Measurements from ENCODE around the gene SMAD7. TPM values are rescaled to one million over a fixed set of nuclear protein-coding genes. Genes with fewer than 3 reads are reported as not detected.

Gene SMAD7
- total RNA-seq, 1 donor from 2014 or later: 6.9 TPM

GRCh38 chr18:48885266-48885923, 65.4 kb downstream of the SMAD7 start:
- ATAC-seq (ENCODE audit: low read depth): no peak
- TF ChIP-seq, protein P1, sequence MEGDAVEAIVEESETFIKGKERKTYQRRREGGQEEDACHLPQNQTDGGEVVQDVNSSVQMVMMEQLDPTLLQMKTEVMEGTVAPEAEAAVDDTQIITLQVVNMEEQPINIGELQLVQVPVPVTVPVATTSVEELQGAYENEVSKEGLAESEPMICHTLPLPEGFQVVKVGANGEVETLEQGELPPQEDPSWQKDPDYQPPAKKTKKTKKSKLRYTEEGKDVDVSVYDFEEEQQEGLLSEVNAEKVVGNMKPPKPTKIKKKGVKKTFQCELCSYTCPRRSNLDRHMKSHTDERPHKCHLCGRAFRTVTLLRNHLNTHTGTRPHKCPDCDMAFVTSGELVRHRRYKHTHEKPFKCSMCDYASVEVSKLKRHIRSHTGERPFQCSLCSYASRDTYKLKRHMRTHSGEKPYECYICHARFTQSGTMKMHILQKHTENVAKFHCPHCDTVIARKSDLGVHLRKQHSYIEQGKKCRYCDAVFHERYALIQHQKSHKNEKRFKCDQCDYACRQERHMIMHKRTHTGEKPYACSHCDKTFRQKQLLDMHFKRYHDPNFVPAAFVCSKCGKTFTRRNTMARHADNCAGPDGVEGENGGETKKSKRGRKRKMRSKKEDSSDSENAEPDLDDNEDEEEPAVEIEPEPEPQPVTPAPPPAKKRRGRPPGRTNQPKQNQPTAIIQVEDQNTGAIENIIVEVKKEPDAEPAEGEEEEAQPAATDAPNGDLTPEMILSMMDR (IDR thresholded peaks at IDR 0.05): no peak
- intact Hi-C loops (cut with micrococcal nuclease): no loop called here
- Mint-ChIP-seq H3K4me1 (no peaks in the 10 kb centered on the region), H3K36me3 (ENCODE audit: low read depth) (no peaks in the 10 kb centered on the region), H3K27me3 (no peaks in the 10 kb centered on the region), H3K27ac (no peak overlapping the region), H3K9me3 (peaks cover 2% of the 10 kb centered on the region), H3K4me3 (no peak overlapping the region)
- ChIA-PET CTCF (no interaction called here), POLR2A (no interaction called here)
- DNase-seq: no peak

DNA sequence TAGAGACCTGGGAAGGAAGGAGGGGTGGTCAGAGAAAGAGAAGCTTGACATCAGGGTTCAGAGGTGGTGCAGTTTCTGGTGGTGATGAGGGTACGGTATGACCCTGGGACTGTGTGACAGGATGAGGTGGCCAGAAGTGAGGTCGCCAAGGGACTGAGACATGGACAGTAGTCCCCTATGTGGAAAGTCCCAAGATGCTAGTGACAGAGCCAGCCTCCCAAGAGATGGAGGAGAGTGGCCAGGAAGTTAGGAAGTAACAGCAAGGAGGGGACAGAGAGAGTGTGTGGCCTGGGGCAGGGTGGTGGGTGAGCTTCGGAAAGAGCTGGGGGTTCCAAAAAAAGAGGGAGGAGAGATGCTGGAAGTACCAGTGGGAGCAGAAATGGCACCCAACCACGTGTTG, 66.0 kb downstream of the SMAD7 start:
- intact Hi-C loops (cut with micrococcal nuclease): no loop called here

DNA sequence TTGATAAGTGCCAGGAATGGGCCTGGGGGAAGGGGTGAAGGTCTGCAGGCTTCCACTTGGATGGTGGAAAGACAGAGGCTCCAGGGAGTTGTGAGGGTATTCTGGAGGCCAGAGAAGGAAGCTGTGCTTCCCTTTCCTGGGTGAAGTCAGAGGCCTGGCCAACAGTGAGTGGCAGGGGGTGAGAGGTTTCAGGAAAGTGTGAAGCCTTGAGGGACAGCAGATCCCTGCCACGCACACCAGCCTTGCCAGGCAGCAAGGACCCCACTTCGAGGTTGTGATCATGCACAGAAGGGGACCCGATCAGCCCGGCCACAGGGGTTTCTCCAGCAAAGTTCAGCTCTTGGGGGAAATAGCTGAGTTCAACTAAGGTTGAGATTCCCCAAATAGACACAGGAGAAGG, 66.5 kb downstream of the SMAD7 start:
- POLR2A ChIA-PET: no interaction called here
- Mint-ChIP-seq H3K4me1 (no peaks in the 10 kb centered on the region), H3K9me3 (peaks cover 2% of the 10 kb centered on the region), H3K4me3 (no peak overlapping the region), H3K36me3 (ENCODE audit: low read depth) (no peaks in the 10 kb centered on the region), H3K27me3 (peaks cover 5% of the 10 kb centered on the region), H3K27ac (no peak overlapping the region)
- intact Hi-C loops (cut with micrococcal nuclease): no loop called here
- CTCF ChIA-PET: no interaction called here
- no peak for DNase-seq
- ATAC-seq (ENCODE audit: low read depth): no peak
- TF ChIP-seq, protein P1 (IDR thresholded peaks at IDR 0.05): no peak

More for the DNA sequence above, 66.0 kb downstream of the SMAD7 start:
- Mint-ChIP-seq H3K36me3 (ENCODE audit: low read depth) (no peaks in the 10 kb centered on the region), H3K27me3 (peaks cover 4% of the 10 kb centered on the region), H3K4me3 (no peak overlapping the region), H3K9me3 (peaks cover 2% of the 10 kb centered on the region), H3K27ac (no peak overlapping the region), H3K4me1 (no peaks in the 10 kb centered on the region)
- ChIA-PET POLR2A (no interaction called here), CTCF (no interaction called here)
- no peak for DNase-seq
- no peak for ATAC-seq (ENCODE audit: low read depth)
- TF ChIP-seq, protein P1 (IDR thresholded peaks at IDR 0.05): no peak

DNA sequence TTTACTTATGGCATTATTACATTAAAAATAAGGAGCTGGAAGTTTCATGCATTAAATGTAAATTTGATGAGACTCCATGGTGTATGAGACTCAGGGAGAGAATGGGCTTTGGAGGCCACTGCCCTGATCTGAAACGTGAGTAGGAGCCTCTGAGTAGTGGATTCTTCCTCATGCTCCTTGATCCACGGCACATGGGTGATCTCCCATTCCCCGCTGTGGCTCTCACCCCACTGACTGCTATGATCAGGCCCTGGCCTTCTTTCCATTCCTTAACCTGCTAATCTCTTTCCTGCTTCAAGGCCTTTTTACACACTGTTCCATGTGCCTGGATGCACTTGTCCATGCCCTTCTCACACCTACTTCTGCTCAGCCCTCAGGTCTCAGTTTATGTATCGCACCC, 68.4 kb downstream of the SMAD7 start:
- no peak overlapping the region for H3K27ac Mint-ChIP-seq
- intact Hi-C loops (cut with micrococcal nuclease): no loop called here
- TF ChIP-seq, protein P1 (IDR thresholded peaks at IDR 0.05): no peak
- H3K27me3 Mint-ChIP-seq: peaks cover 5% of the 10 kb centered on the region
- peaks cover 2% of the 10 kb centered on the region for H3K9me3 Mint-ChIP-seq
- H3K36me3 Mint-ChIP-seq (ENCODE audit: low read depth): no peaks in the 10 kb centered on the region
- POLR2A ChIA-PET: no interaction called here
- no peaks in the 10 kb centered on the region for H3K4me1 Mint-ChIP-seq
- ATAC-seq (ENCODE audit: low read depth) (no peak), DNase-seq (no peak)
- CTCF ChIA-PET: no interaction called here
- H3K4me3 Mint-ChIP-seq: no peak overlapping the region

DNA sequence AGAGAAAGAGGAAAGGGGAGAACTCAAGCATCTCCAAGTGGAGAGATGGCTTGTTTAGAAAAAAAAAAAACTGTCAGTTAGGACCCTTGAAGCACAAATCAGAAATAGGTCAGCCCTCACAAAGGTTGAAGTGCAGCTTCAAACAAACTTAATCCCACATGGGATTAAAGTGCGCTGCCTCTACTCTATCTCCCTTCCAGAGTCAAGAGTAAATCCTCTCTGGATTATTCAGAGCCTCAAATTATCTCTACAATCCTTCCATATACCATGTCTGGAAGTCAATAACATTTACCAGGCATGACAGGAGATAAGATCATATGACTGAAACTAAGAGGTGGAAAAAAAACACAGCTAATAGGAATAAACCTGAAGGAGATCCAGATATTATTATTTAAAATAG, 69.8 kb downstream of the SMAD7 start:
- ChIA-PET POLR2A (no interaction called here), CTCF (no interaction called here)
- no peak overlapping the region for H3K27ac Mint-ChIP-seq
- DNase-seq: no peak
- no peaks in the 10 kb centered on the region for H3K36me3 Mint-ChIP-seq (ENCODE audit: low read depth)
- no peak overlapping the region for H3K4me3 Mint-ChIP-seq
- no peak for ATAC-seq (ENCODE audit: low read depth)
- TF ChIP-seq, protein P1 (IDR thresholded peaks at IDR 0.05): no peak
- no peaks in the 10 kb centered on the region for H3K4me1 Mint-ChIP-seq
- peaks cover 2% of the 10 kb centered on the region for H3K9me3 Mint-ChIP-seq
- peaks cover 5% of the 10 kb centered on the region for H3K27me3 Mint-ChIP-seq
- intact Hi-C loops (cut with micrococcal nuclease): no loop called here
